Fibroblast of pulmonary artery (primary cell): Measurements from ENCODE around the gene CENPN.

Source experiments
- DNase-seq: peaks from one replicate; pipeline ENCODE4 v3.0.0-alpha.2; 2010; ENCODE audit warnings: low read depth
- H3K4me3 ChIP-seq: replicated peaks from 2 replicates; pipeline ENCODE4 v1.5.1; 2011; ENCODE audit warnings: low read depth, mild to moderate bottlenecking, control low read depth, low read length, moderate library complexity
- TF ChIP-seq, protein P1 (sequence below): IDR thresholded peaks from 2 replicates; pipeline ENCODE4 v1.5.1; 2011; ENCODE audit warnings: mild to moderate bottlenecking, control low read depth, low read length, inconsistent platforms; ENCODE audit errors: missing control alignments

Gene CENPN

GRCh38 chr16:80997139-80997798, 9.7 kb upstream of the CENPN start:
- H3K4me3 ChIP-seq: peak overlapping the region; percentile 26
- TF ChIP-seq, protein P1, sequence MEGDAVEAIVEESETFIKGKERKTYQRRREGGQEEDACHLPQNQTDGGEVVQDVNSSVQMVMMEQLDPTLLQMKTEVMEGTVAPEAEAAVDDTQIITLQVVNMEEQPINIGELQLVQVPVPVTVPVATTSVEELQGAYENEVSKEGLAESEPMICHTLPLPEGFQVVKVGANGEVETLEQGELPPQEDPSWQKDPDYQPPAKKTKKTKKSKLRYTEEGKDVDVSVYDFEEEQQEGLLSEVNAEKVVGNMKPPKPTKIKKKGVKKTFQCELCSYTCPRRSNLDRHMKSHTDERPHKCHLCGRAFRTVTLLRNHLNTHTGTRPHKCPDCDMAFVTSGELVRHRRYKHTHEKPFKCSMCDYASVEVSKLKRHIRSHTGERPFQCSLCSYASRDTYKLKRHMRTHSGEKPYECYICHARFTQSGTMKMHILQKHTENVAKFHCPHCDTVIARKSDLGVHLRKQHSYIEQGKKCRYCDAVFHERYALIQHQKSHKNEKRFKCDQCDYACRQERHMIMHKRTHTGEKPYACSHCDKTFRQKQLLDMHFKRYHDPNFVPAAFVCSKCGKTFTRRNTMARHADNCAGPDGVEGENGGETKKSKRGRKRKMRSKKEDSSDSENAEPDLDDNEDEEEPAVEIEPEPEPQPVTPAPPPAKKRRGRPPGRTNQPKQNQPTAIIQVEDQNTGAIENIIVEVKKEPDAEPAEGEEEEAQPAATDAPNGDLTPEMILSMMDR: no peak
- peak; percentile 37 for DNase-seq

DNA sequence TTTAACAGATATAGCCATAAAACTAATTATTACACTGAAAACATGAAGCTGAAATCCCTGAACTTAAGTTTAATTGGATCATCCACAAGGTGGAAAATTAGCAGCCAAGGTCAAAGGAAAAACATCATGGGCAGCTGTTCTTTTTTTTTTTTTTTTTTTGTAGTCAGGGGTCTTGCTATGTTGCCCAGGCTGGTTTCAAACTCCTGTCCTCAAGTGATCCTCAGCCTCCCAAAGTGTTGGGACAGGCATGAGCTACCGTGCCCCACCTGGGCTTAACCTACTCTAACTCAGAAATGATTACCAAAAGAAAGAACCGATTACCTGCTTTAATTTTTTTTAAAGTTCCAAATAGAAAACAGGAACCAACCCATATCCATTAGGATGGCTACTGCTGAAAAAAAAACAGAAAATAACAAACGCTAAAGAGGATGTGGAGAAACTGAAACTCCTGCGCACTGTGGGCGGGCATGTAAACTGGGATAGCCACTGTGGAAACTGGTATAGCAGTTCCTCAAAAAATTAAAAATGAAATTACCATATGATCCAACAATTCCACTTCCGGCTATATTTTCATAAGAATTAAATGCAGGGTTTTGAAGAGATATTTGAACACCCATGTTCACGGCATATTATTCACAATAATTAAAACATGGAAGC, 8.9 kb upstream of the CENPN start:
- DNase-seq: no peak
- H3K4me3 ChIP-seq: no peak overlapping the region

DNA sequence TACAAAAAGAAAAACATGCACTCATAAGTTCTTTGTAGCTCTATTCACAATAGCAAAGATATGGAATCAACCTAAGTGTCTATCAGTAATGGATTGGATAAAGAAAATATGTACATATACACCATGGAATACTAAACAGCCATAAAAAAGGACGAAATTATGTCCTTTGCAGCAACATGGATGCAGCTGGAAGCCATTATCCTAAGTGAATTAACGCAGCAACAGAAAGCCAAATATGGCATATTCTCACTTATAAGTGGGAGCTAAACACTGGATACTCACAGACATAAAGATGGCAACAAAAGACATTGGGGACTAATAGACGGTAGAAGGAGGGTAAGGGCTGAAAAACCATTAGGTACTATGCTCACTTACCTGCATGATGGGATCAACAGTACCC, 6.1 kb upstream of the CENPN start:
- TF ChIP-seq, protein P1: no peak
- no peak for DNase-seq
- no peak overlapping the region for H3K4me3 ChIP-seq

More for the DNA sequence above, 8.9 kb upstream of the CENPN start:
- TF ChIP-seq, protein P1: no peak

GRCh38 chr16:81001330-81001729, 5.7 kb upstream of the CENPN start:
- no peak for DNase-seq
- TF ChIP-seq, protein P1: no peak
- no peak overlapping the region for H3K4me3 ChIP-seq

DNA sequence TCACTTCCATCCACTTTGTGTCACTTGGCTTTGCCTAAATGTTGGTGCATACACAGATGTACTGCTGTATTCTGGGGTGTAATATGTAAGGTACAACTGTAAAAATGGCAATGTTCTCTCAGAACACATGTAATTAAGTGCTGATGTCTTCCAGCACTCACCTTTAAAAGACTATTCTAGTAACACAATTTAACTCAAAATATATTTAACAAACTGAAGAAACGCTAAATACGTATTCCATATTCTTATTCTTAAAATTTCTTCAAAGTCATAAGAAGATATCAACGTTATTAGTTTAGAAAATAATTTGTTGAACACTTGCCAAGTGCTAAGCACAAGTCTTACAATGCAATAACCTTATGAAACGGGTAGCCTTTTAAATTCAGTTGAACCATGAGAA, 4.0 kb upstream of the CENPN start:
- TF ChIP-seq, protein P1: no peak
- no peak for DNase-seq
- no peak overlapping the region for H3K4me3 ChIP-seq

- TF ChIP-seq, protein P1: no peak
- peak overlapping the region; percentile 24 for H3K4me3 ChIP-seq
- peak; percentile 42 for DNase-seq
Observed at GRCh38 chr16:81003610-81004460, 3.2 kb upstream of the CENPN start.
